ENCODE data around the gene TMPRSS2.

TMPRSS2 gene

DNA sequence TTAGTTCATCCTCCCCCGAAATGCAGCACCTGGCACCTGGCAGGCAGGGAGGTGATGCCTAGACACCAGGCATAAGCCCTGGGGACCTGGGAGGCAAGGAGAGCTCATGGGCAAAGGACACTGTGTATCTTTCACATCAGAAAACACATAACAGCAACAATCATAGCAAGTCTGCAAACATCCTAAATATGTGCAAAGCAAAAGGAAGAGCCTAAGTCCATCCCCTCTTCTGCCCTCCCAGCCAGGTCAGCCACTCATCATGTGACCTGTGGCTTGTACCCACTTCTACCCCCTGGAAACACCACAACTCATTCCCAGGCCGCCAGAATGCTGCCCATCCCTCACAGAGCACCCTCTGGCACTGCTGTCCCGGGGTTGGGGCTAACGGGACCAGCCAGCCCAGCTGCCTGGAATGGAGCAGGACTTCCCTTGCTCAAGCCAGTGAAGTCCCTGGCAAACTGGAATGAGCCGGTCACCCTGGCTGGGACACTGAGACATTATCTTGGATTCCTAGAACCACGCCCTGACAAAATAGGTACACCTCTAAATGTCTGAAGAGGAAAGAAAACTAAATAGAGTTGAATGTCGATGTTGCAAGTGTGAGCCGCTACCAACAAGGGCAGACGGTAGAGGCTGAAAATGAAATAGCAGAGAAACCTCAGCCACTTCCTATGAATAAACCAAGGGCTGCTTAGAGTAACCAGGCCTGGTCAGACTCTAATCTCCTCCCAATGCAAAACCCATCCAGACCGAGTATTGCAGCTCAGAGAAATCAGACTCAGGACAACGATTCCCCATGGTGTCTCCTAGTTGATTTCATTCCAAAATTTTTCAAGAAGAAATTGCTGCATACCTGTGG lies 29.4 kb downstream of the TMPRSS2 start:
- H3K27ac Mint-ChIP-seq = no peak overlapping the region
- ATAC-seq = no peak

DNA sequence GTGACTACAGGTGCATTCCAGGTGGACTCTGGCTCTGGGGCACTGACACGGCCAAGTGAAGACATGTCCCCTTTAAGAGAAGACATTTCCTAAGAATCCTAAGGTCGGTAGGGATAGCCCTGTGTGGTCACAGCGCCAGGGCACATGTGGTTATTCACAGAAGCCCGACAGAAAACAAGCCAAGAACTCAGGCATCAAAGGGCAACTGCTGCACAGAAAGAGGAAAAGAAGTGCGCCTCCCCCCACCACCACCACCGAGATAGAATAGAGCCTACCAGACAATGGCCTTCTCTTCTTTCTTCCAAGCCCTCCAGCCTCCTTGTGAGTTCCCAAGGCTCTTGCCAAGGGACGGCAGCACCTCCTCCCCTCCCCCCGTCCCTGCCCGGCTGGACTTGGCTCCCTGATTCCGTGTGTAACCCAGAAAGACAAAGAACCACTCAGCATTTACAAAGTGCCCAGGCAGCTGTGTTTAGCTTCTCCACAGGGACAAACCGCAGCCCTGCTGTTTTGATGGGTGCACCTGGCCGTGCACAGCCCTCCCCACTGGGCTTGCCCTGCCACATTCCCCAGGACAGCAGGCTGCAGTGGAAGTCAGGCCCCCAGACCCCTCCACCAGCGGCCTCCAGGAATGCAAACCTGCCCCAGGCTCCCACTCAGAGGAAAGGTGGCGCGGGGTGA lies 30.2 kb downstream of the TMPRSS2 start:
- DNase-seq = no peak
- no peak for ATAC-seq
- peaks cover 8% of the 10 kb centered on the region for H3K4me1 Mint-ChIP-seq
- H3K27me3 Mint-ChIP-seq = peaks cover 20% of the 10 kb centered on the region
- H3K9me3 Mint-ChIP-seq = no peaks in the 10 kb centered on the region
- H3K27ac Mint-ChIP-seq = peak overlapping the region in 1 of 2 donors; percentile 29
- no peak overlapping the region for H3K4me3 Mint-ChIP-seq

More for the DNA sequence above, 29.4 kb downstream of the TMPRSS2 start:
- Mint-ChIP-seq H3K4me3 (no peak overlapping the region), H3K27me3 (peaks cover 20% of the 10 kb centered on the region), H3K9me3 (no peaks in the 10 kb centered on the region), H3K4me1 (peaks cover 8% of the 10 kb centered on the region)
- no peak for DNase-seq

GRCh38 chr21:41475714-41476420 lies 32.1 kb downstream of the TMPRSS2 start:
- Mint-ChIP-seq H3K27ac (no peak overlapping the region), H3K27me3 (peaks cover 20% of the 10 kb centered on the region), H3K4me3 (no peak overlapping the region), H3K9me3 (no peaks in the 10 kb centered on the region), H3K4me1 (peaks cover 8% of the 10 kb centered on the region)
- ATAC-seq (peak; percentile 31), DNase-seq (no peak)

GRCh38 chr21:41472753-41473548 lies 35.0 kb downstream of the TMPRSS2 start:
- Mint-ChIP-seq H3K4me3 (no peak overlapping the region), H3K4me1 (peaks cover 8% of the 10 kb centered on the region), H3K27me3 (peaks cover 33% of the 10 kb centered on the region), H3K27ac (no peak overlapping the region), H3K9me3 (no peaks in the 10 kb centered on the region)
- no peak for ATAC-seq
- DNase-seq = no peak

DNA sequence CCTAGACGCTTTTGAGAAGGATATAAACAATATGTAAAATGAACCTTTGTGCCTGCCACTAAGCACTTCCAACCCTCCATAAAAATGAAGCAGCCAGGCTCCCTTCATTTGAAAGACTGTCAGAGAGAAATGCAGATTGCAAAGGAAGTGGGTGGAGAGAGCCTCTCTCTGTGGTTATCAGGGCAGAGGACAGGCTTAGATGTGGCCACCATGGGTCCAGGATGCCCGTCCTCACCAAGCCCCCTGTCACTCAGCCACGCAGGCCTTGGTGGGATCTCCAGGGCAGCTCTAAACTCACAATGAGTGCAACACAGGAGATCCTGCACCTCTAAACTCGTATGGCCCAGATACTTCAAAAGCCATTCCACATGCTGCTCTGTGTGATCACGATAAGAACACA lies 37.9 kb downstream of the TMPRSS2 start:
- Mint-ChIP-seq H3K4me1 (no peaks in the 10 kb centered on the region), H3K4me3 (no peak overlapping the region), H3K27me3 (peaks cover 24% of the 10 kb centered on the region), H3K27ac (no peak overlapping the region), H3K9me3 (no peaks in the 10 kb centered on the region)
- ATAC-seq = no peak
- no peak for DNase-seq

DNA sequence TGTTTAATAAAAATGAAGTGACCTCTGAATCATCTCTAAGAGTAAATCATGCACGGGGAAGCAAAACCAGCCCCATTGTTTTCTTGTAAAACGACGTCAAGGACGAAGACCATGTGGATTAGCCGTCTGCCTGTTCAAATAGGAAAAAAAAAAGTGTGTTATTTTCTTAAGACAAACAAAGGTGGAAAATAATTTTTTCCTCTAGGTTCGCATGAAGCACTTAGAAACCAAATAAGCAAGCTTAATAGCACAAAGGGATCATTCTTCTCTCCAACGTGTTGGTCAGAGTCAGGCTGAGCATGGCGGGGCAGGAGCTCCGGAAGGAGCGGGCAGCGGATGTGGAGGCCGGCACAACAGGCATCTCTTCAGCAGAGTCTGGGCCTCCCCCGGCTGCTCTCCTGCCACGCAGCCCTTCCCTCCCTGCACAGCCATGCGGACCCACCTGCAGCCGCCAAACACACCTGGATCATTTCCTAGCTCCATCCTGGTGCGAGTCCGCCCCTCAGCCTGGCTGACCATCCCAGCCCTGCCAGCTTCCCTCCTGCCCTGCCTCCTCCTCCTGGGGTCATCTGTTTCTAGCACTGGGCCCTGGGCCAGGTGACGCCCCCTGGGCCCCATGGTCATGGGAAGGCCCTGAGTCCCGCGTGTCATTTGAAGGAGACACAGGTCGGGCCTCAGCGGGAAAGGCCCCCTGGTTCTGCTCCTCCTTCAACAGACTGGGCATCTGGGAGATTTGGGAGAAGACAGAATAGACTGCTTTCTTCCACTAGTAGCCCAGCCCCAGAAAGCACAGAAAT lies 41.7 kb downstream of the TMPRSS2 start:
- H3K4me3 Mint-ChIP-seq = no peak overlapping the region
- H3K27me3 Mint-ChIP-seq = peaks cover 24% of the 10 kb centered on the region
- ATAC-seq (no peak), DNase-seq (no peak)
- no peak overlapping the region for H3K27ac Mint-ChIP-seq
- no peaks in the 10 kb centered on the region for H3K4me1 Mint-ChIP-seq
- H3K9me3 Mint-ChIP-seq = peaks cover 7 to 8% of the 10 kb centered on the region in 2 donors

DNA sequence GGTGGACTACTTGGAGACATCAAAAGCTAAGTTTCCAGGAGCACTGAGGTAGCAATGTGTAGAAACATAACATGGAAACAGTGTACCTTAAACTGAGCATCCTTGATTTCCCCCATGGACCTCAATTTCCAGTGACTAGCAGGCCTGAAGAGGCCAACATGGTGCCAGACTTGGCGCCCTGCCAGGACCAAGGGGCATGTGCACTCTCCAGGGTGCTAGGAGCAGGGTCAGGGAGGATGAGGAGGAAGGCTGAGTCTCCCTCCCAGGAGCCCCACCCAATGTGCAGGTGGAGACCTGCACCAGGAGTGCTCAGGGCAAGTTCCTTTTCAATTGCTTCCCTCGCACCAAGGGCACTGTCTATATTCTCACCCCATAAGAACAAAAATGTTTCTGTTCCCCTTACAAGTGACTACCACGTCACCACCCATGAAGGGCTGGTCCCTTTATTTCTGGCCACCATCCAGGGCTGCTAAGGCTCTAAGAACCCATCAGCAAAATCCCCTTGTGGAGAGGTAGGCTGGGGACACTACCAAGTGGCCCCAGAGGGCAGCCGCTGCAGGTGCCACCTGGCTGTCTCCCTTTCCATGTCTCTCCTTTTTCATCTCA lies 42.7 kb downstream of the TMPRSS2 start:
- H3K27me3 Mint-ChIP-seq = peaks cover 24% of the 10 kb centered on the region
- DNase-seq = no peak
- peaks cover 7 to 8% of the 10 kb centered on the region in 2 donors for H3K9me3 Mint-ChIP-seq
- no peak overlapping the region for H3K27ac Mint-ChIP-seq
- no peaks in the 10 kb centered on the region for H3K4me1 Mint-ChIP-seq
- no peak for ATAC-seq
- no peak overlapping the region for H3K4me3 Mint-ChIP-seq

- peak; percentile 41 to 49 for DNase-seq
- peak; percentile 84 for ATAC-seq
- H3K9me3 Mint-ChIP-seq = peaks cover 7 to 8% of the 10 kb centered on the region in 2 donors
- no peak overlapping the region for H3K4me3 Mint-ChIP-seq
- H3K27ac Mint-ChIP-seq = peak overlapping the region in 1 of 2 donors; percentile 34
- H3K4me1 Mint-ChIP-seq = no peaks in the 10 kb centered on the region
- no peaks in the 10 kb centered on the region for H3K27me3 Mint-ChIP-seq
These were observed 47.1 kb downstream of the TMPRSS2 start for GRCh38 chr21:41460578-41461527.

DNA sequence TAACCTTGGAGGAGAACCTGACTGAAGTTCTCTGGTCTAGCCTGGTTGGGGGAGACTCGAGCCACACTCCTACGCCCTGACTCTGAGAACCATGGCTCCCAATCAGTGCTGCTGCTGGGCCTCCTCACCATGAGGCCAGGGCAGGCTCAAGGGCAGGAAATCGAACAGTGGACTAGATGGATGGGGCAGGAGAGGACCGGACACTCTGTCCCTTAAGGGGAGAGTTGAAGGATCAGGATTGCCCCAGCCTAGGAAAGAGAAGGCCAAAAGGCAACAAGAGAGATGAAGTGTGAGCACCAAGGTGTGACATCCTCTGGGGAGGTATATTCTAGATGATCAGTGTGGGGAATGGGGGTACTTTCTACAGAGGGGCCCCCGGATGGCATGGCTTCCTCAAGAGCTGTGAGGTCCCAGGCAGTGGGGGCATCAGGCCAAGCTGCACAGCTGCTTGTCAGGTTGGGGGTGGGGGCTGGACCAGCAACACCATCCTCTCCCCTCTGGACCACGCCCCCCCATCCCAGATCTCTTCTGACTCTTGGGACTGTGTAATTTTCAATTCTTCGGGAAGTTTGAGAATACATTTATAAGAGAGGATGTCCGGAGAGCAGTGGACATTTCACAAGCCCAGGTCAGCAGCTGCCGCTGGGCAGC lies 47.9 kb downstream of the TMPRSS2 start:
- peak; percentile 51 for ATAC-seq
- H3K27ac Mint-ChIP-seq = peak overlapping the region in 1 of 2 donors; percentile 34

GRCh38 chr21:41458559-41458958 lies 49.4 kb downstream of the TMPRSS2 start:
- Mint-ChIP-seq H3K27me3 (no peaks in the 10 kb centered on the region), H3K27ac (peak overlapping the region; percentile 9 to 63)

More for the DNA sequence above, 47.9 kb downstream of the TMPRSS2 start:
- peaks cover 7 to 8% of the 10 kb centered on the region in 2 donors for H3K9me3 Mint-ChIP-seq
- no peaks in the 10 kb centered on the region for H3K27me3 Mint-ChIP-seq
- DNase-seq = no peak
- no peak overlapping the region for H3K4me3 Mint-ChIP-seq
- H3K4me1 Mint-ChIP-seq = no peaks in the 10 kb centered on the region

GRCh38 chr21:41458121-41458520 lies 49.8 kb downstream of the TMPRSS2 start:
- no peaks in the 10 kb centered on the region for H3K9me3 Mint-ChIP-seq
- no peaks in the 10 kb centered on the region for H3K27me3 Mint-ChIP-seq
- ATAC-seq = no peak
- H3K27ac Mint-ChIP-seq = peak overlapping the region in 1 of 2 donors; percentile 9
- no peaks in the 10 kb centered on the region for H3K4me1 Mint-ChIP-seq
- no peak for DNase-seq
- no peak overlapping the region for H3K4me3 Mint-ChIP-seq

More at GRCh38 chr21:41458559-41458958, 49.4 kb downstream of the TMPRSS2 start:
- Mint-ChIP-seq H3K9me3 (peaks cover 0 to under 1% of the 10 kb centered on the region in 2 donors), H3K4me1 (no peaks in the 10 kb centered on the region), H3K4me3 (no peak overlapping the region)
- ATAC-seq (no peak), DNase-seq (no peak)

DNA sequence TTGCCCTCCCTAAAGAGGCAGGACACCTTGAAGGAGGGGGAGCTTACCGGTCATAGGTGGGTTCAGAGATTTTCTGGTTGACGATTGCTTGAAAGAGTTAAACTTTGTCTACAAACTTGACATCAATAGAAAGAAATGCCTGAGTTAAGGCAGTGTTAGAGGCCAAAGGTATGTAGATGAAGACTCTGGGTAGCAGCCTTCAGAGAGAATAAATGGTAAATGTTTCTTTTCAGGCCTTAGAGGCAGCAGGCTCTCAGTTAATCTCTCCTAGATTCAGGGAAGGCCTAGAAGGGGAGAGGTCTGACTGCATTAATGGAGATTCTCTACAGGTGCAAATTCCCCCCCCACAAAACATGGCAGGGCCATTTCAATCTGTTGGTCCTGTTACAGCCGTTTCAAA lies 54.2 kb downstream of the TMPRSS2 start:
- DNase-seq = no peak
- Mint-ChIP-seq H3K27me3 (no peaks in the 10 kb centered on the region), H3K27ac (peak overlapping the region; percentile 7 to 37), H3K9me3 (no peaks in the 10 kb centered on the region), H3K4me1 (no peaks in the 10 kb centered on the region), H3K4me3 (no peak overlapping the region)
- ATAC-seq = no peak

DNA sequence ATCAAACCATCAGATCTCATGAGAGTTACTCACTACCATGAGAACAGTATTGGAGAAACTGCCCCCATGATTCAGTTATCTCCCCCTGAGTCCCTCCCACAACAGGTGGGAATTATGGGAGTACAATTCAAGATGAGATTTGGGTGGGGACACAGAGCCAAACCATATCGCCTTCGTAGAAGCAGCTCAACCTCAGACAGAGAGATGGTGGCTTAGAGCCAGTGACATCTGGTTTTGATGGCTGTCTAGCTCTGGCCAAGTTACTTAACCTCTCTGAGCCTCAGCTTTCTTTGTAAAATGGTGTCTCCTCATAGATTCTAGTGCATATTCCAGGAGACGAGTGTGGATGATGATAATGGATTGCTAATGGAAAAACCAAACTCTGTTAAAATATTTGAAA lies 54.8 kb downstream of the TMPRSS2 start:
- no peaks in the 10 kb centered on the region for H3K9me3 Mint-ChIP-seq
- ATAC-seq = no peak
- H3K27ac Mint-ChIP-seq = peak overlapping the region; percentile 7 to 37
- no peak for DNase-seq
- no peaks in the 10 kb centered on the region for H3K4me1 Mint-ChIP-seq
- no peak overlapping the region for H3K4me3 Mint-ChIP-seq
- H3K27me3 Mint-ChIP-seq = no peaks in the 10 kb centered on the region
